ENCODE data around the gene RIMBP2.

- TF ChIP-seq CTCF (conservative IDR thresholded peaks at IDR 0.05; ENCODE audit: low read depth, low read length) (no peak), EZH2 (IDR thresholded peaks at IDR 0.05; ENCODE audit: borderline replicate concordance, low read depth, low read length, poor library complexity, severe bottlenecking) (no peak)
Measured at GRCh38 chr12:130685850-130686249, 30.2 kb downstream of the RIMBP2 start.
